GM19351 (cell line): ENCODE data around the gene CFAP57.
"Not testable (repeated sequence)": the region's sequence is repeated elsewhere in the genome, so short reads cannot be mapped to it uniquely, and the experiment has no call there.

Experiments used
- ATAC-seq: cut with Tn5 transposase; IDR thresholded peaks from one replicate; pipeline ENCODE4 v1.9.1; 2021; ENCODE audit warnings: mild to moderate bottlenecking, moderate library complexity; ENCODE audit not compliant: unreplicated experiment

The CFAP57 gene

GRCh38 chr1:43172527-43172972 is 420 bp downstream of the CFAP57 start:
- ATAC-seq = peak; percentile 52

- ATAC-seq = no peak
These were observed 2.7 kb downstream of the CFAP57 start for GRCh38 chr1:43174873-43175272.

GRCh38 chr1:43177691-43178090 is 5.6 kb downstream of the CFAP57 start:
- no peak for ATAC-seq

- ATAC-seq = no peak
These were observed 12.3 kb downstream of the CFAP57 start for GRCh38 chr1:43184388-43184787.

GRCh38 chr1:43184995-43185394 is 12.9 kb downstream of the CFAP57 start:
- ATAC-seq = no peak

GRCh38 chr1:43188106-43188505 is 16.0 kb downstream of the CFAP57 start:
- ATAC-seq = no peak

GRCh38 chr1:43194509-43194908 is 22.4 kb downstream of the CFAP57 start:
- no peak for ATAC-seq

GRCh38 chr1:43197343-43198127 is 25.4 kb downstream of the CFAP57 start:
- no peak for ATAC-seq

GRCh38 chr1:43199093-43199726 is 27.1 kb downstream of the CFAP57 start:
- ATAC-seq = no peak

GRCh38 chr1:43203859-43204258 is 31.7 kb downstream of the CFAP57 start:
- ATAC-seq = no peak

GRCh38 chr1:43204394-43204793 is 32.3 kb downstream of the CFAP57 start:
- ATAC-seq = no peak

- no peak for ATAC-seq
These were observed 33.5 kb downstream of the CFAP57 start for GRCh38 chr1:43205671-43206070.

GRCh38 chr1:43206600-43207228 is 34.6 kb downstream of the CFAP57 start:
- no peak for ATAC-seq

- no peak for ATAC-seq
These were observed 35.2 kb downstream of the CFAP57 start for GRCh38 chr1:43207229-43207853.

- not testable (repeated sequence) for ATAC-seq
These were observed 36.1 kb downstream of the CFAP57 start for GRCh38 chr1:43208277-43208676.

GRCh38 chr1:43214501-43215444 is 42.6 kb downstream of the CFAP57 start:
- no peak for ATAC-seq

- ATAC-seq = no peak
These were observed 45.6 kb downstream of the CFAP57 start for GRCh38 chr1:43217747-43218146.

- peak; percentile 85 for ATAC-seq
These were observed 49.0 kb downstream of the CFAP57 start for GRCh38 chr1:43220905-43221778.

GRCh38 chr1:43221797-43222196 is 49.7 kb downstream of the CFAP57 start:
- ATAC-seq = no peak
